Ectodermal cell (in vitro differentiated cells): ENCODE results near the gene CPN2.

ENCODE experiments used
- H3K27ac ChIP-seq: 2 replicates; pipeline ENCODE4 v1.7.0; 2013; ENCODE audit warnings: mild to moderate bottlenecking, low read depth, low read length; ENCODE audit not compliant: insufficient read depth, poor library complexity, severe bottlenecking
- H3K27me3 ChIP-seq: 2 replicates; pipeline ENCODE4 v1.7.0; 2013; ENCODE audit warnings: mild to moderate bottlenecking, low read length; ENCODE audit not compliant: insufficient read depth, control insufficient read depth, poor library complexity, severe bottlenecking
- H3K36me3 ChIP-seq: one replicate; pipeline ENCODE4 v1.7.0; 2013; ENCODE audit warnings: low read length; ENCODE audit not compliant: control insufficient read depth, insufficient read depth
- H3K4me1 ChIP-seq: one replicate; pipeline ENCODE4 v1.7.0; 2013; ENCODE audit warnings: low read length; ENCODE audit not compliant: control insufficient read depth, insufficient read depth
- H3K4me3 ChIP-seq: 2 replicates; pipeline ENCODE4 v1.7.0; 2013; ENCODE audit warnings: low read depth, low read length, control low read depth; ENCODE audit not compliant: insufficient read depth
- H3K9me3 ChIP-seq: 2 replicates; pipeline ENCODE4 v1.7.0; 2013; ENCODE audit warnings: mild to moderate bottlenecking, low read length, moderate library complexity; ENCODE audit not compliant: control insufficient read depth
- WGBS, 2 experiments: methylation state at CpG; one replicate each; pipeline ENCODE4 v1.1.7; 2013; ENCODE audit warnings: missing lambda C conversion rate in 2 of 2; 5-methylcytosine and 5-hydroxymethylcytosine counted together

Gene CPN2

GRCh38 chr3:194390835-194391234, 39.7 kb upstream of the CPN2 start:
- H3K9me3 ChIP-seq: no peaks in the 10 kb centered on the region
- H3K36me3 ChIP-seq: no peaks in the 10 kb centered on the region
- H3K27me3 ChIP-seq: peaks cover 18% of the 10 kb centered on the region
- H3K27ac ChIP-seq: no peak overlapping the region
- H3K4me1 ChIP-seq: no peaks in the 10 kb centered on the region
- no peak overlapping the region for H3K4me3 ChIP-seq

DNA sequence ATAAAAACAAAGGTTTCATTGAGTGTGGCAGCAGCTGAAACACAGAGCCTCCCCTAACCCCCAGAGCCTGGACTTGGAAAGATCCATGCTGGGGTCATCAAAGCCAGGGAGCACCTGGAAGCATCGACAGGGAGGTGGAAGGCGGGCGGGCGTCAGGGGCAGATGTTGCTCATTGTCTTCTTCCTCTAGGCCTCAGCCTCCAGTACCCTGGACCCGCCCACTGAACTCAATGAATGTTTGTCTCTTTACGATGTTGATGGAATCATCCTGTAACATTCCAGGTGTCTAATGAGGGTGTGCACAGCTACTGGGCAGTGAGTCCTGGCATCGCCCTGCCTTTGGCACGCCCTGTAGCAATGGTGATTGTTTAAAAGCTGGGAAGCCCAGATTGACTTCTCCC, 38.1 kb upstream of the CPN2 start:
- no peak overlapping the region for H3K4me3 ChIP-seq
- peaks cover 3% of the 10 kb centered on the region for H3K27me3 ChIP-seq

GRCh38 chr3:194387926-194388418, 36.8 kb upstream of the CPN2 start:
- Histone ChIP-seq H3K4me3 (no peak overlapping the region), H3K27me3 (no peaks in the 10 kb centered on the region), H3K9me3 (no peaks in the 10 kb centered on the region), H3K27ac (no peak overlapping the region), H3K4me1 (peaks cover 10% of the 10 kb centered on the region), H3K36me3 (no peaks in the 10 kb centered on the region)
- WGBS, 2 experiments: 94 to 95% methylated on average over 6 to 8 of the region's 8 CpGs

More for the DNA sequence above, 38.1 kb upstream of the CPN2 start:
- no peaks in the 10 kb centered on the region for H3K36me3 ChIP-seq
- H3K27ac ChIP-seq: no peak overlapping the region
- 94 to 95% methylated on average over 8 of the region's 8 CpGs for WGBS, 2 experiments
- no peaks in the 10 kb centered on the region for H3K4me1 ChIP-seq
- no peaks in the 10 kb centered on the region for H3K9me3 ChIP-seq

DNA sequence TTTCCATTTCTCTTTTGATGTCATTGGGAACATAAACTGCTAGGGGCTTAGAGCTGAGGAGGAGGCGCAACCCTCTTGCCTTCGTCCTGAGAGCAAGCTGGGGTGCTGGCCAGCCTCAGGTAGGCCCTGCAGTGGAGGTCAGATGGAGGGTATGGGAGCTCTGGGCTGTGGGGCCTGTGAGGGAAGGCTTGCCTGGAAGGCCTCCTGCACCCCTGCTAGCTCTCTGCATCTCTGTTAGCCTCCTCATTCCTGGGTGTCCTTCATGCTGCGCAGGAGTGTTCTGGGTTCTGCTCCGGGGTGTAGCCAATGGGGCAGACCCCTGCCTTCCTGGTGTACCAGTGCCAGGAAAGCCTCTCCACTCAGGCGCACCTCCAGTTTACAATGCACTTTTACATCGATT, 36.1 kb upstream of the CPN2 start:
- Histone ChIP-seq H3K27me3 (no peaks in the 10 kb centered on the region), H3K9me3 (no peaks in the 10 kb centered on the region), H3K4me1 (peaks cover 17% of the 10 kb centered on the region), H3K36me3 (no peaks in the 10 kb centered on the region), H3K27ac (no peak overlapping the region), H3K4me3 (no peak overlapping the region)
- WGBS, 2 experiments: 97% methylated on average over 6 of the region's 6 CpGs

DNA sequence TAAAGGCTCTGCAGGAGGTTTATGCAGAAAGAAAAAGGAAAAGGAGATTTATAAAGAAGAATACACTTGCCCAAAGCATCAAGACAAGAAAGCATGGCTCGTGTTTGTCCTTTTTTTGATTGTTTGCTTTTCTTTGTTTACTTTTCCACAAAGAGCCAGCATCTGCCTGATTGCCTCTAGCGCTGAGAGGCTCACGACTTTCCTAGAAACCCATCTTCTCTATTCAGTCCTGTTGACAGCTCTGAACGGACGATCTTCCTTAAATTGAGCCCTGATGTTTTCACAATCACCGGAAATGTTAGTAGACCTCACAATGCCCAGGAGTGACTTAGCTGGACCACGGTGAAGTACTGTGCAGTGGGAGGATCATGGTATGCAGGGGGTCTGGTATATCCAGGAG, 35.5 kb upstream of the CPN2 start:
- Histone ChIP-seq H3K27me3 (no peaks in the 10 kb centered on the region), H3K27ac (no peak overlapping the region), H3K36me3 (no peaks in the 10 kb centered on the region), H3K4me3 (no peak overlapping the region), H3K9me3 (no peaks in the 10 kb centered on the region), H3K4me1 (peaks cover 19% of the 10 kb centered on the region)
- WGBS, 2 experiments: 50 to 52% methylated on average over 7 of the region's 7 CpGs

- H3K4me3 ChIP-seq: no peak overlapping the region
- H3K9me3 ChIP-seq: no peaks in the 10 kb centered on the region
- no peaks in the 10 kb centered on the region for H3K27me3 ChIP-seq
- WGBS, 2 experiments: 76 to 79% methylated on average over 15 of the region's 15 CpGs
- no peak overlapping the region for H3K27ac ChIP-seq
- no peaks in the 10 kb centered on the region for H3K36me3 ChIP-seq
- peaks cover 22% of the 10 kb centered on the region for H3K4me1 ChIP-seq
These were observed 34.9 kb upstream of the CPN2 start for GRCh38 chr3:194386066-194386465.

DNA sequence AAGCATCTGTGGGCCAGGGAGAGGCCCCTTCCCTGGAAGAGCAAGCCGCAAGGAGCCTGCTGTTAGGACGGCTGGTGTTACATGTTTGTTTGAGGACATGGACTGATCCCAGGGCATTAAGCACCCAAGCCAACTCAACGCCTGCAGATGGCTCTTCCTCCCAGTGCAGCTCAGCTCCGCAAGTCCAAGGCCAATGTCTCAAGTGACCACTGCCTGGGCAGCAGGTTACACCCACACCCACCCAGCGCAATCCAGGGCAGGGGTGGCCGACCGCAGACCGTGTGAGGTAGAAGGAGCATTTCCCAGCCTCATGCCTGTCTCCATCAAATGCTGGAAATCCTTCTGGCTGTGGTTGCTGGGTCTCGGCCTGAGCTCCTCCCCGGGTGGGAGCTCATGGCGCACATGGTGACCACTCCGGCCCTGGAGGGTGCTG, 33.5 kb upstream of the CPN2 start:
- H3K36me3 ChIP-seq: no peaks in the 10 kb centered on the region
- 92 to 94% methylated on average over 12 of the region's 12 CpGs for WGBS, 2 experiments
- peaks cover 22% of the 10 kb centered on the region for H3K4me1 ChIP-seq
- H3K4me3 ChIP-seq: no peak overlapping the region
- H3K27me3 ChIP-seq: no peaks in the 10 kb centered on the region
- H3K9me3 ChIP-seq: no peaks in the 10 kb centered on the region
- H3K27ac ChIP-seq: no peak overlapping the region

GRCh38 chr3:194384156-194384555, 33.0 kb upstream of the CPN2 start:
- H3K36me3 ChIP-seq: no peaks in the 10 kb centered on the region
- WGBS, 2 experiments: 87 to 89% methylated on average over 6 of the region's 6 CpGs
- peaks cover 22% of the 10 kb centered on the region for H3K4me1 ChIP-seq
- no peaks in the 10 kb centered on the region for H3K9me3 ChIP-seq
- H3K27me3 ChIP-seq: no peaks in the 10 kb centered on the region
- H3K27ac ChIP-seq: no peak overlapping the region
- no peak overlapping the region for H3K4me3 ChIP-seq

DNA sequence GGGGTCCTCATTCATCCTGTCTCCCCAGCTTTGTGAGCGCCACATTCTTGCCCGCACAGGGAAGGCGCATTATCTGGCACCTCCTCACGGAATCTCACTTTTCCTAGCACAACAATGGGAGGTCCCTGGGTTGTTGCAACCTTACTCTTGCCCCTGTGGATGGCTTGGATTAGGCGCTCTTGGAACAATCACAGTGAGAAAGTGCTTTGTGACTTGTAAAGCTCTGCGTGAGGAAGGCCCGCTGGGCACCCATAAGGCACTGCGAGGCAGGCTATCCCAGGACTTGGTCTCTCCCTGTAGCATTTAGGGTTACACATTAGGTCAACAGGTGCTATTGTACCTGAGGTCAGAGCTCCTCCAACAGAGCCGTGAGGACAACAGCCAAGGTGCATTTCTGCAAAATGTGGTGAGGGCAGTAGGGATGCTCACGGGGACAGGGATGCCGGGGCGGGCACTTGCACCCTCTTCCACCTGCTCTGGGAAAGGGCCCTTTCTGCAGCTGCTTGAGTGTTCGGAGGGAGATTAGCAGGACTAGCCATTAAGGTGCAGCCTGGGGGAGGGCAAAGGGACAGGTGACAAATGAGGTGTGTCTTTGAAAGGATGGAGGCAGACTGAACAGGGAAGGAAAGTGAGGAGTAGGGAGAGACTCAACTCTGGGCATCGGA, 32.3 kb upstream of the CPN2 start:
- Histone ChIP-seq H3K27ac (peak overlapping the region; percentile 60), H3K27me3 (no peaks in the 10 kb centered on the region), H3K9me3 (no peaks in the 10 kb centered on the region), H3K36me3 (no peaks in the 10 kb centered on the region), H3K4me3 (no peak overlapping the region), H3K4me1 (peaks cover 22% of the 10 kb centered on the region)
- 67 to 70% methylated on average over 14 of the region's 14 CpGs for WGBS, 2 experiments

GRCh38 chr3:194382892-194383223, 31.7 kb upstream of the CPN2 start:
- H3K27ac ChIP-seq: peak overlapping the region; percentile 60
- peaks cover 22% of the 10 kb centered on the region for H3K4me1 ChIP-seq
- H3K36me3 ChIP-seq: no peaks in the 10 kb centered on the region
- no peak overlapping the region for H3K4me3 ChIP-seq
- H3K27me3 ChIP-seq: no peaks in the 10 kb centered on the region
- H3K9me3 ChIP-seq: no peaks in the 10 kb centered on the region
- WGBS, 2 experiments: 83 to 84% methylated on average over 9 of the region's 9 CpGs
